H9 (cell line): ENCODE data around the gene TBC1D5. TPM values are rescaled to one million over a fixed set of nuclear protein-coding genes. Genes with fewer than 3 reads are reported as not detected.

Experiments
- DNase-seq: peaks from one replicate; pipeline ENCODE4 v3.0.0-alpha.2; 2017
- H2AFZ ChIP-seq: one replicate; pipeline ENCODE4 v1.6.1; 2013; ENCODE audit warnings: mild to moderate bottlenecking, low read length, control low read depth, moderate library complexity
- H2AK5ac ChIP-seq: 2 replicates; pipeline ENCODE4 v1.6.1; 2013; ENCODE audit warnings: low read length, control low read depth, mixed read lengths; ENCODE audit not compliant: insufficient read length
- H2BK120ac ChIP-seq: one replicate; pipeline ENCODE4 v1.6.1; 2013; ENCODE audit warnings: low read depth, mild to moderate bottlenecking, low read length, control low read depth, inconsistent platforms; ENCODE audit not compliant: poor library complexity, severe bottlenecking
- H2BK12ac ChIP-seq: 2 replicates; pipeline ENCODE4 v1.6.1; 2013; ENCODE audit warnings: low read length, control low read depth, mixed read lengths, low read depth; ENCODE audit not compliant: insufficient read length
- H2BK15ac ChIP-seq: 2 replicates; pipeline ENCODE4 v1.6.1; 2013; ENCODE audit warnings: low read depth, low read length, control low read depth
- H2BK20ac ChIP-seq: one replicate; pipeline ENCODE4 v1.6.1; 2013; ENCODE audit warnings: low read depth, mild to moderate bottlenecking, low read length, control low read depth, inconsistent platforms; ENCODE audit not compliant: poor library complexity, severe bottlenecking
- H2BK5ac ChIP-seq: 2 replicates; pipeline ENCODE4 v1.6.1; 2013; ENCODE audit warnings: low read length, control low read depth, mixed read lengths; ENCODE audit not compliant: insufficient read length
- H3K14ac ChIP-seq: 2 replicates; pipeline ENCODE4 v1.6.1; 2013; ENCODE audit warnings: low read length, control low read depth; ENCODE audit not compliant: insufficient read depth
- H3K18ac ChIP-seq: 2 replicates; pipeline ENCODE4 v1.6.1; 2013; ENCODE audit warnings: low read depth, mild to moderate bottlenecking, mixed read lengths, low read length, control low read depth; ENCODE audit not compliant: insufficient read length
- H3K23ac ChIP-seq: 2 replicates; pipeline ENCODE4 v1.6.1; 2013; ENCODE audit warnings: low read length, control low read depth, mixed read lengths, low read depth; ENCODE audit not compliant: insufficient read length
- H3K23me2 ChIP-seq: 2 replicates; pipeline ENCODE4 v1.6.1; 2013; ENCODE audit warnings: low read depth, mild to moderate bottlenecking, mixed read lengths, low read length, control low read depth; ENCODE audit not compliant: insufficient read length, poor library complexity, severe bottlenecking
- H3K27ac ChIP-seq: 2 replicates; pipeline ENCODE4 v1.5.1; 2013; ENCODE audit warnings: low read length, control low read depth, mixed read lengths, low read depth; ENCODE audit not compliant: insufficient read length
- H3K27me3 ChIP-seq: 2 replicates; pipeline ENCODE4 v1.6.1; 2013; ENCODE audit warnings: low read length, control low read depth, inconsistent platforms; ENCODE audit not compliant: insufficient read depth
- H3K4ac ChIP-seq: 2 replicates; pipeline ENCODE4 v1.6.1; 2013; ENCODE audit warnings: low read depth, mild to moderate bottlenecking, control low read depth, inconsistent platforms, low read length, moderate library complexity
- H3K4me1 ChIP-seq: 2 replicates; pipeline ENCODE4 v1.6.1; 2013; ENCODE audit warnings: low read length, control low read depth, inconsistent platforms; ENCODE audit not compliant: insufficient read depth
- H3K4me2 ChIP-seq: 2 replicates; pipeline ENCODE4 v1.6.1; 2013; ENCODE audit warnings: low read length, control low read depth, mixed read lengths; ENCODE audit not compliant: insufficient read length, insufficient read depth
- H3K56ac ChIP-seq: 2 replicates; pipeline ENCODE4 v1.6.1; 2013; ENCODE audit warnings: low read depth, mild to moderate bottlenecking, mixed read lengths, low read length, control low read depth; ENCODE audit not compliant: insufficient read length
- H3K79me1 ChIP-seq: 2 replicates; pipeline ENCODE4 v1.6.1; 2013; ENCODE audit warnings: low read depth, mild to moderate bottlenecking, moderate library complexity, low read length, control low read depth, inconsistent platforms; ENCODE audit not compliant: insufficient read depth, poor library complexity, severe bottlenecking
- H3K79me2 ChIP-seq: 2 replicates; pipeline ENCODE4 v1.6.1; 2013; ENCODE audit warnings: low read length, control low read depth, inconsistent platforms; ENCODE audit not compliant: insufficient read depth
- H3K9ac ChIP-seq: 2 replicates; pipeline ENCODE4 v1.6.1; 2013; ENCODE audit warnings: low read length, control low read depth, mixed read lengths; ENCODE audit not compliant: insufficient read length; ENCODE audit errors: extremely low read depth
- H3K9me3 ChIP-seq: one replicate; pipeline ENCODE4 v1.6.1; 2013; ENCODE audit warnings: low read depth, low read length, inconsistent platforms; ENCODE audit not compliant: control insufficient read depth
- H3T11ph ChIP-seq: one replicate; pipeline ENCODE4 v1.6.1; 2013; ENCODE audit warnings: mild to moderate bottlenecking, low read length, control low read depth, inconsistent platforms
- H4K20me1 ChIP-seq: one replicate; pipeline ENCODE4 v1.6.1; 2013; ENCODE audit not compliant: control insufficient read depth, insufficient read length, insufficient read depth
- H4K5ac ChIP-seq: 2 replicates; pipeline ENCODE4 v1.6.1; 2013; ENCODE audit warnings: low read depth, mild to moderate bottlenecking, mixed read lengths, low read length, control low read depth; ENCODE audit not compliant: insufficient read length
- H4K8ac ChIP-seq: replicated peaks from 2 replicates; pipeline ENCODE4 v1.6.1; 2013; ENCODE audit warnings: low read length, control low read depth, mixed read lengths, low read depth; ENCODE audit not compliant: insufficient read length
- H4K91ac ChIP-seq: 2 replicates; pipeline ENCODE4 v1.6.1; 2013; ENCODE audit warnings: low read depth, mild to moderate bottlenecking, moderate library complexity, mixed read lengths, low read length, control low read depth; ENCODE audit not compliant: insufficient read length
- H3K27ac Mint-ChIP-seq, 3 experiments: 2 replicates in 2 of 3; 3 replicates in 1 of 3; pipeline ENCODE4 v1.8.0; 2020 to 2021; ENCODE audit warnings: mixed read lengths in 3 of 3, mild to moderate bottlenecking in 1 of 3, moderate library complexity in 1 of 3
- H3K27me3 Mint-ChIP-seq: 2 replicates; pipeline ENCODE4 v1.8.0; 2021; ENCODE audit warnings: low read depth, mild to moderate bottlenecking, moderate library complexity, mixed read lengths
- H3K36me3 Mint-ChIP-seq, 3 experiments: 2 replicates in 2 of 3; 3 replicates in 1 of 3; pipeline ENCODE4 v1.8.0; 2020 to 2021; ENCODE audit warnings: low read depth in 3 of 3, mixed read lengths in 3 of 3; ENCODE audit not compliant: insufficient read depth in 1 of 3
- H3K4me1 Mint-ChIP-seq, 2 experiments: 2 replicates each; pipeline ENCODE4 v1.8.0; 2020; ENCODE audit warnings: mixed read lengths in 2 of 2
- H3K4me3 Mint-ChIP-seq, 2 experiments: 2 replicates in 1 of 2; 3 replicates in 1 of 2; pipeline ENCODE4 v1.8.0; 2020 to 2021; ENCODE audit warnings: mild to moderate bottlenecking in 2 of 2, mixed read lengths in 2 of 2, moderate library complexity in 1 of 2
- H3K9me3 Mint-ChIP-seq, 2 experiments: 2 replicates in 1 of 2; 3 replicates in 1 of 2; pipeline ENCODE4 v1.8.0; 2020; ENCODE audit warnings: mild to moderate bottlenecking in 2 of 2, mixed read lengths in 2 of 2, moderate library complexity in 1 of 2
- CTCF ChIP-seq: fragments of 200-600 bp; sonication (generic); conservative IDR thresholded peaks from 3 replicates; pipeline ENCODE4 v1.8.0; 2021; ENCODE audit warnings: antibody characterized with exemption, mild to moderate bottlenecking
- WGBS: extraction: QIAGEN DNeasy Blood & Tissue Kit; methylation state at CpG from one replicate; pipeline ENCODE4 v1.1.7; 2013; ENCODE audit warnings: missing lambda C conversion rate, low lambda C conversion rate, mixed read lengths; ENCODE audit not compliant: insufficient read length; ENCODE audit errors: extremely low coverage; 5-methylcytosine and 5-hydroxymethylcytosine counted together
- total RNA-seq: library from RNA; stranded (reverse); gene quantifications from 2 replicates; pipeline ENCODE4 v1.2.1, GENCODE V29; 2021

TBC1D5 gene
- total RNA-seq, 1 experiment from 2014 or later = 25.0 TPM

GRCh38 chr3:17642474-17642873, 100.0 kb downstream of the TBC1D5 start:
- no peak overlapping the region for H3K23ac ChIP-seq
- no peak overlapping the region for H2AFZ ChIP-seq
- no peak overlapping the region for H4K5ac ChIP-seq
- no peaks in the 10 kb centered on the region for H3K27me3 ChIP-seq
- no peaks in the 10 kb centered on the region for H3K9me3 ChIP-seq
- H3K23me2 ChIP-seq = no peaks in the 10 kb centered on the region
- H2BK12ac ChIP-seq = no peak overlapping the region
- no peaks in the 10 kb centered on the region for H3K27me3 Mint-ChIP-seq
- no peaks in the 10 kb centered on the region for H3K79me2 ChIP-seq
- no peaks in the 10 kb centered on the region for H3K79me1 ChIP-seq
- H3K4ac ChIP-seq = no peak overlapping the region
- no peak overlapping the region for H3K18ac ChIP-seq
- no peak overlapping the region for H4K8ac ChIP-seq
- no peaks in the 10 kb centered on the region for H3K36me3 Mint-ChIP-seq
- no peak overlapping the region for H3K27ac Mint-ChIP-seq
- H2AK5ac ChIP-seq = no peak overlapping the region
- H2BK20ac ChIP-seq = no peak overlapping the region
- no peak for TF ChIP-seq CTCF
- no peak overlapping the region for H3K56ac ChIP-seq
- WGBS = 100% methylated on average over 1 of the region's 3 CpGs
- no peak overlapping the region for H2BK15ac ChIP-seq
- H4K91ac ChIP-seq = no peak overlapping the region
- H3K4me3 Mint-ChIP-seq = no peak overlapping the region
- no peaks in the 10 kb centered on the region for H3K9me3 Mint-ChIP-seq
- no peak overlapping the region for H3T11ph ChIP-seq
- H2BK5ac ChIP-seq = no peak overlapping the region
- H3K4me1 Mint-ChIP-seq = peaks cover 5 to 9% of the 10 kb centered on the region in 2 experiments; a peak in 3 of 4 replicates
- H3K9ac ChIP-seq = no peak overlapping the region
- H3K14ac ChIP-seq = no peak overlapping the region
- no peaks in the 10 kb centered on the region for H4K20me1 ChIP-seq
- no peak overlapping the region for H3K4me2 ChIP-seq
- no peak overlapping the region for H2BK120ac ChIP-seq
- no peaks in the 10 kb centered on the region; the same call in 1 of the 2 replicates for H3K4me1 ChIP-seq
- no peak overlapping the region for H3K27ac ChIP-seq
- DNase-seq = no peak
